Right atrium auricular region (tissue), 2 donors: ENCODE measurements around the gene HSD17B11. TPM values are rescaled to one million over a fixed set of nuclear protein-coding genes. Genes with fewer than 3 reads are reported as not detected.
"Not testable (repeated sequence)": the region's sequence is repeated elsewhere in the genome, so short reads cannot be mapped to it uniquely, and the experiment has no call there.

Source experiments
- DNase-seq: peaks from one replicate; pipeline ENCODE4 v3.0.0-alpha.2; 2019; ENCODE audit warnings: low spot score
- H3K27ac ChIP-seq, 2 donors: fragments of 200-600 bp; sonication (generic); 1 replicate in 1 of 2; 2 replicates in 1 of 2; pipeline ENCODE4 v1.5.1; 2016 to 2019
- H3K27me3 ChIP-seq, 2 donors: fragments of 200-600 bp; sonication (generic); one replicate each; pipeline versions ENCODE4 v1.5.1 to v1.6.0; 2017 to 2019
- H3K36me3 ChIP-seq: fragments of 200-600 bp; sonication (generic); one replicate; pipeline ENCODE4 v1.5.1; 2016
- H3K4me1 ChIP-seq, 2 donors: fragments of 200-600 bp; sonication (generic); one replicate each; pipeline versions ENCODE4 v1.5.1 to v1.6.0; 2017 to 2019
- H3K4me3 ChIP-seq, 2 donors: fragments of 200-600 bp; sonication (generic); 1 replicate in 1 of 2; 2 replicates in 1 of 2; pipeline ENCODE4 v1.5.1; 2017 to 2019; ENCODE audit warnings: mild to moderate bottlenecking in 1 of 2, moderate library complexity in 1 of 2
- H3K9me3 ChIP-seq, 2 donors: fragments of 200-600 bp; sonication (generic); one replicate each; pipeline ENCODE4 v1.5.1; 2019
- CTCF ChIP-seq, 2 donors: fragments of 200-600 bp; sonication (generic); IDR thresholded peaks; one replicate each; pipeline ENCODE4 v1.5.1; 2019; ENCODE audit warnings: antibody characterized with exemption in 2 of 2
- total RNA-seq, 2 donors: library from RNA; depleted of rRNA; stranded (reverse); fragments of >200 nt; gene quantifications; one replicate each; pipeline ENCODE4 v1.1.0, GENCODE V29; 2016

HSD17B11 gene
- total RNA-seq, 2 donors from 2014 or later, result 32.4 to 33.8 TPM

GRCh38 chr4:87388901-87389300 lies 2.1 kb downstream of the HSD17B11 start:
- DNase-seq, result no peak
- no peak overlapping the region for H3K27ac ChIP-seq
- no peaks in the 10 kb centered on the region for H3K27me3 ChIP-seq
- TF ChIP-seq CTCF (IDR thresholded peaks at IDR 0.05), result no peak
- H3K4me3 ChIP-seq, result peak overlapping the region in 1 of 2 donors; percentile 63
- peaks cover 0 to 3% of the 10 kb centered on the region in 2 donors for H3K9me3 ChIP-seq
- H3K4me1 ChIP-seq, result peaks cover 0 to 10% of the 10 kb centered on the region in 2 donors
- no peaks in the 10 kb centered on the region for H3K36me3 ChIP-seq

- Histone ChIP-seq H3K27me3 (no peaks in the 10 kb centered on the region), H3K4me1 (peaks cover 0 to 10% of the 10 kb centered on the region in 2 donors), H3K27ac (no peak overlapping the region), H3K9me3 (peaks cover 0 to 3% of the 10 kb centered on the region in 2 donors), H3K36me3 (peaks cover under 1% of the 10 kb centered on the region), H3K4me3 (no peak overlapping the region)
- TF ChIP-seq CTCF (IDR thresholded peaks at IDR 0.05), result no peak
- no peak for DNase-seq
Observed at GRCh38 chr4:87387237-87387636, 3.8 kb downstream of the HSD17B11 start.

- H3K27me3 ChIP-seq, H3K4me3 ChIP-seq, H3K9me3 ChIP-seq, H3K4me1 ChIP-seq, H3K27ac ChIP-seq, DNase-seq: not testable (repeated sequence)
- peaks cover 15% of the 10 kb centered on the region for H3K36me3 ChIP-seq
Observed at GRCh38 chr4:87384466-87385132, 6.4 kb downstream of the HSD17B11 start.

- no peaks in the 10 kb centered on the region for H3K4me1 ChIP-seq
- no peak overlapping the region for H3K27ac ChIP-seq
- no peaks in the 10 kb centered on the region for H3K27me3 ChIP-seq
- TF ChIP-seq CTCF (IDR thresholded peaks at IDR 0.05), result no peak
- no peak for DNase-seq
- no peaks in the 10 kb centered on the region for H3K9me3 ChIP-seq
- peaks cover 15% of the 10 kb centered on the region for H3K36me3 ChIP-seq
- no peak overlapping the region for H3K4me3 ChIP-seq
Observed at GRCh38 chr4:87382931-87383330, 8.1 kb downstream of the HSD17B11 start.

- Histone ChIP-seq H3K27ac (no peak overlapping the region), H3K36me3 (peaks cover 15% of the 10 kb centered on the region)
- no peak for TF ChIP-seq CTCF (IDR thresholded peaks at IDR 0.05)
Observed at GRCh38 chr4:87382116-87382515, 8.9 kb downstream of the HSD17B11 start.

GRCh38 chr4:87377816-87378215 lies 13.2 kb downstream of the HSD17B11 start:
- Histone ChIP-seq H3K9me3 (no peaks in the 10 kb centered on the region), H3K36me3 (peaks cover 28% of the 10 kb centered on the region), H3K4me3 (no peak overlapping the region), H3K27ac (no peak overlapping the region), H3K4me1 (no peaks in the 10 kb centered on the region), H3K27me3 (no peaks in the 10 kb centered on the region)
- no peak for DNase-seq
- no peak for TF ChIP-seq CTCF (IDR thresholded peaks at IDR 0.05)

More at GRCh38 chr4:87382116-87382515, 8.9 kb downstream of the HSD17B11 start:
- H3K4me1 ChIP-seq, result no peaks in the 10 kb centered on the region
- DNase-seq, result no peak
- no peak overlapping the region for H3K4me3 ChIP-seq
- H3K9me3 ChIP-seq, result no peaks in the 10 kb centered on the region
- no peaks in the 10 kb centered on the region for H3K27me3 ChIP-seq
